DOHH2 (cell line): ENCODE measurements around the gene PRRC2C.

Source experiments
- H3F3A ChIP-seq: fragments of 200-600 bp; sonication (generic), shearing (Covaris generic); 2 replicates; pipeline ENCODE4 v1.6.0; 2016; ENCODE audit warnings: antibody characterized with exemption, mild to moderate bottlenecking; ENCODE audit not compliant: control insufficient read depth, insufficient read depth
- H3K27ac ChIP-seq: fragments of 200-600 bp; sonication (generic); 2 replicates; pipeline ENCODE4 v1.5.1; 2014; ENCODE audit warnings: low read depth, mild to moderate bottlenecking, low read length, moderate library complexity
- H3K27me3 ChIP-seq: fragments of 200-600 bp; sonication (generic); 2 replicates; pipeline ENCODE4 v1.6.1; 2014; ENCODE audit warnings: mild to moderate bottlenecking, low read length, mixed read lengths; ENCODE audit not compliant: control insufficient read depth
- H3K36me3 ChIP-seq: fragments of 200-600 bp; sonication (generic); 2 replicates; pipeline ENCODE4 v1.6.1; 2014; ENCODE audit warnings: mild to moderate bottlenecking, low read length, moderate library complexity, mixed read lengths; ENCODE audit not compliant: control insufficient read depth
- H3K4me1 ChIP-seq: fragments of 200-600 bp; sonication (generic); 2 replicates; pipeline ENCODE4 v1.6.1; 2014; ENCODE audit warnings: mild to moderate bottlenecking, low read length, mixed read lengths; ENCODE audit not compliant: control insufficient read depth
- H3K4me2 ChIP-seq: fragments of 200-600 bp; sonication (generic); 2 replicates; pipeline ENCODE4 v1.6.0; 2014; ENCODE audit warnings: mild to moderate bottlenecking, low read length, moderate library complexity
- H3K4me3 ChIP-seq: fragments of 200-600 bp; sonication (generic); 2 replicates; pipeline ENCODE4 v1.5.1; 2014; ENCODE audit warnings: mild to moderate bottlenecking, low read length, mixed read lengths
- H3K79me2 ChIP-seq: fragments of 200-600 bp; sonication (generic); 2 replicates; pipeline ENCODE4 v1.6.1; 2014; ENCODE audit warnings: mild to moderate bottlenecking, low read length, mixed read lengths; ENCODE audit not compliant: control insufficient read depth
- H3K9me2 ChIP-seq: fragments of 200-600 bp; sonication (generic); replicated peaks from 2 replicates; pipeline ENCODE4 v1.6.1; 2014; ENCODE audit warnings: mild to moderate bottlenecking, low read length, mixed read lengths; ENCODE audit not compliant: control insufficient read depth
- H3K9me3 ChIP-seq: fragments of 200-600 bp; sonication (generic); 2 replicates; pipeline ENCODE4 v1.6.1; 2014; ENCODE audit warnings: antibody characterized with exemption, low read length, mixed read lengths; ENCODE audit not compliant: control insufficient read depth, insufficient read depth
- H4K20me1 ChIP-seq: fragments of 200-600 bp; sonication (generic); 2 replicates; pipeline ENCODE4 v1.6.0; 2014; ENCODE audit warnings: low read depth, mild to moderate bottlenecking, antibody characterized with exemption, low read length, moderate library complexity; ENCODE audit not compliant: control insufficient read depth, insufficient read depth
- EZH2phosphoT487 ChIP-seq: fragments of 200-600 bp; sonication (generic); IDR thresholded peaks from 2 replicates; pipeline ENCODE4 v1.6.1; 2017; ENCODE audit warnings: borderline replicate concordance, mild to moderate bottlenecking, antibody characterized with exemption, low read length, moderate library complexity, mixed read lengths
- TF ChIP-seq, protein P1 (sequence below): fragments of 200-600 bp; sonication (generic); IDR thresholded peaks from one replicate; pipeline ENCODE4 v1.5.1; 2014; ENCODE audit warnings: antibody characterized with exemption, mild to moderate bottlenecking, low read depth, low read length; ENCODE audit not compliant: poor library complexity, severe bottlenecking

PRRC2C gene

DNA sequence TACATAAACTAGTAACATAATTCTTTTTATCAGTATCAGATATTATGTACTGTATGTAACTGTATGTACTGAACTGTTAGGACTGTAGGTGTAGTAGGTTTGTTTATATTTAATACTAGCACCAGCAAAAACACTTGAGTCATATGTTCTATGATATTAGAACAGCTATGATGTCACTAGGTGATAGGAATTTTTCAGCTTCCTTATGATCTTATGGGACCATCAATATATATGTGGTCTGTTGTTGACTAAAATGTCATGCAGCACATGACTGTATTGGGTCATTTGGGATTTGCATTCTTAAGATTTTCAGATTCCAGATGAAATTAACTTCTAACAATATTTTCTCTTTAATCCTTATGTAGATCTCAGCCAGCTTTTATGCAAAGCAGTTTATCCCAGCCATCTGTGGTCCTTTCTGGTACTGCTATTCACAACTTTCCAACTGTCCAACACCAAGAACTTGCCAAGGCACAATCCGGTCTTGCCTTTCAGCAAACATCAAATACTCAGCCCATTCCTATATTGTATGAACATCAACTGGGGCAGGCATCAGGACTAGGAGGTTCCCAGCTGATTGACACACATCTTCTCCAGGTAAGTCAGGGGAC, 98.4 kb downstream of the PRRC2C start:
- no peak overlapping the region for H3K27ac ChIP-seq
- H3K4me1 ChIP-seq, result no peaks in the 10 kb centered on the region
- H3K27me3 ChIP-seq, result no peaks in the 10 kb centered on the region
- TF ChIP-seq EZH2phosphoT487, result no peak
- TF ChIP-seq, protein P1, sequence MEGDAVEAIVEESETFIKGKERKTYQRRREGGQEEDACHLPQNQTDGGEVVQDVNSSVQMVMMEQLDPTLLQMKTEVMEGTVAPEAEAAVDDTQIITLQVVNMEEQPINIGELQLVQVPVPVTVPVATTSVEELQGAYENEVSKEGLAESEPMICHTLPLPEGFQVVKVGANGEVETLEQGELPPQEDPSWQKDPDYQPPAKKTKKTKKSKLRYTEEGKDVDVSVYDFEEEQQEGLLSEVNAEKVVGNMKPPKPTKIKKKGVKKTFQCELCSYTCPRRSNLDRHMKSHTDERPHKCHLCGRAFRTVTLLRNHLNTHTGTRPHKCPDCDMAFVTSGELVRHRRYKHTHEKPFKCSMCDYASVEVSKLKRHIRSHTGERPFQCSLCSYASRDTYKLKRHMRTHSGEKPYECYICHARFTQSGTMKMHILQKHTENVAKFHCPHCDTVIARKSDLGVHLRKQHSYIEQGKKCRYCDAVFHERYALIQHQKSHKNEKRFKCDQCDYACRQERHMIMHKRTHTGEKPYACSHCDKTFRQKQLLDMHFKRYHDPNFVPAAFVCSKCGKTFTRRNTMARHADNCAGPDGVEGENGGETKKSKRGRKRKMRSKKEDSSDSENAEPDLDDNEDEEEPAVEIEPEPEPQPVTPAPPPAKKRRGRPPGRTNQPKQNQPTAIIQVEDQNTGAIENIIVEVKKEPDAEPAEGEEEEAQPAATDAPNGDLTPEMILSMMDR, result no peak
- no peaks in the 10 kb centered on the region for H3K9me3 ChIP-seq
- no peaks in the 10 kb centered on the region; the same call in 1 of the 2 replicates for H3F3A ChIP-seq
- no peak overlapping the region for H3K4me3 ChIP-seq
- H3K4me2 ChIP-seq, result no peak overlapping the region
- H3K9me2 ChIP-seq, result no peaks in the 10 kb centered on the region
- no peaks in the 10 kb centered on the region for H3K79me2 ChIP-seq
- H3K36me3 ChIP-seq, result peaks cover 91% of the 10 kb centered on the region
- H4K20me1 ChIP-seq, result peaks cover 4% of the 10 kb centered on the region; the same call in 1 of the 2 replicates

DNA sequence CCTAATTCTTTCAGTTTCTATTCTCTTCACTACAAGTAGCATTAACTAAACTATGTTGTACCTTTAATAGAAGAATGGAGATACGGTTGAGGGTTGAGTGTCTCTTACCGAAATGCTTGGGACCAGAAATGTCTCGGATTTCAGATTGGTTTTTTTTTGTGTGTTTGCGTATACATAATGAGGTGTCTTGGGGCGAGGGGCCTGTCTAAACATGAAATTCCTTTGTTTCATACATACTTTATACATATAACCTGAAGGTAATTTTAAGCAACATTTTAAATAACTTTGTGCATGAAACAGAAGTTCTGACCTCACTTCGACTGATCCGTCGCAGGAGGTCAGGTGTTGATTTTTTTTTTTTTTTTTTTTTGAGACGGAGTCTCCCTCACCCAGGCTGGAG, 100.4 kb downstream of the PRRC2C start:
- no peaks in the 10 kb centered on the region for H4K20me1 ChIP-seq
- H3K4me2 ChIP-seq, result no peak overlapping the region
- H3K9me2 ChIP-seq, result no peaks in the 10 kb centered on the region
- TF ChIP-seq EZH2phosphoT487, result no peak
- TF ChIP-seq, protein P1, result no peak
- no peaks in the 10 kb centered on the region for H3K79me2 ChIP-seq
- peaks cover 90% of the 10 kb centered on the region for H3K36me3 ChIP-seq
- no peaks in the 10 kb centered on the region for H3K4me1 ChIP-seq
- no peak overlapping the region for H3K4me3 ChIP-seq
- no peaks in the 10 kb centered on the region for H3K9me3 ChIP-seq
- H3F3A ChIP-seq, result no peaks in the 10 kb centered on the region; the same call in 1 of the 2 replicates
- H3K27me3 ChIP-seq, result no peaks in the 10 kb centered on the region
- H3K27ac ChIP-seq, result no peak overlapping the region

DNA sequence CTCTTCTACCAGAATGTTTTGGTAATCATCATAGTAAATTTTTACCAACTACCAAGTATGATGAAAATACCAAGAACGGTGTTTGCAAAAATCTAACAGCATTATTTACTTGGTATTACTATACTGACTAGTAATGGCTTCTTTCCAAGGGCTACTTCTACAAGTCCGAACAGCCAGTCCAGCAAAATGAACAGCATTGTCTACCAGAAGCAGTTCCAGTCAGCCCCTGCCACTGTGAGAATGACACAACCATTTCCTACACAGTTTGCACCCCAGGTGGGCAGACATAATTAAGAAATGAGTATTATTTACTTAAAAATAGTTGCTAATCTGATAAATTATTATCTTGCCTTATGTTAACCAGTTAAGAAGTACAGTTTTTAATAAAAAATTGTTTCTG, 102.9 kb downstream of the PRRC2C start:
- no peaks in the 10 kb centered on the region for H3F3A ChIP-seq
- H3K27me3 ChIP-seq, result no peaks in the 10 kb centered on the region
- no peaks in the 10 kb centered on the region for H3K4me1 ChIP-seq
- no peak overlapping the region for H3K4me2 ChIP-seq
- H3K36me3 ChIP-seq, result peaks cover 87% of the 10 kb centered on the region
- no peaks in the 10 kb centered on the region for H3K9me2 ChIP-seq
- H3K4me3 ChIP-seq, result no peak overlapping the region
- no peak overlapping the region for H3K27ac ChIP-seq
- H3K9me3 ChIP-seq, result no peaks in the 10 kb centered on the region
- TF ChIP-seq EZH2phosphoT487, result no peak
- no peaks in the 10 kb centered on the region for H3K79me2 ChIP-seq
- no peaks in the 10 kb centered on the region for H4K20me1 ChIP-seq

DNA sequence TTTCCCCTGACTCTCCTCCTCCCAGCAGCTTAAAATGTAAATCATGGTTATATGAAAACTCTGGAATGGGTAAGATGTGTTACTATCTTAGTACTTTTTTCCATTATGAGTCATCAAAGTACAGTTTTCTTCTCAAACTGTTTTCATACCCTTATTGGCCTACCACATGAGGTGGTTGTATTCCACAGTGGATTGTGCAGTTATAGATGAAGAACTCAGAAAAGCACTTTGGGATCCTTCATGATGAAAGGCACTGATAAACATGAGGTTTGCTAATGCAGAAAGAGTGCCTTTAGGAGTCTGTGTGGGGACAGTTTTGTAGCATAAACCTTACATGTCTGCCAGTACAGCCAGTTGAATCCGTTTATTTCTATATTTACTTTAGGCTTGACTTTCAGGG, 104.7 kb downstream of the PRRC2C start:
- Histone ChIP-seq H3K9me3 (no peaks in the 10 kb centered on the region), H4K20me1 (no peaks in the 10 kb centered on the region), H3K27me3 (no peaks in the 10 kb centered on the region), H3K79me2 (no peaks in the 10 kb centered on the region), H3F3A (no peaks in the 10 kb centered on the region; the same call in 1 of the 2 replicates), H3K4me1 (no peaks in the 10 kb centered on the region), H3K4me3 (no peak overlapping the region), H3K4me2 (no peak overlapping the region), H3K27ac (no peak overlapping the region), H3K9me2 (no peaks in the 10 kb centered on the region), H3K36me3 (peaks cover 75% of the 10 kb centered on the region)
- TF ChIP-seq, protein P1, result no peak
- TF ChIP-seq EZH2phosphoT487, result no peak
